H1 (cell line): ENCODE data around the gene GRIK2. TPM values are rescaled to one million over a fixed set of nuclear protein-coding genes. Genes with fewer than 3 reads are reported as not detected.

Source experiments
- CTCF ChIA-PET: fragments of 300-600 bp; sonication (Branson Sonifier 250); formaldehyde crosslinking; loops from one replicate; lab custom pipeline; 2021; ENCODE audit not compliant: partially characterized antibody; lab: Charles Lee
- POLR2A ChIA-PET: fragments of 300-600 bp; sonication (Branson Sonifier 250); formaldehyde crosslinking; loops from one replicate; lab custom pipeline; 2021; ENCODE audit warnings: inconsistent platforms; ENCODE audit not compliant: partially characterized antibody; lab: Charles Lee
- DNase-seq, 2 experiments: peaks; one replicate each; pipeline versions ENCODE4 v3.0.0 to v3.0.0-alpha.2; 2010 to 2022; ENCODE audit warnings: low spot score in 2 of 2, low read depth in 1 of 2, mixed read lengths in 1 of 2
- FAIRE-seq: peaks from 2 replicates; lab custom pipeline; 2011; peaks lifted over from hg19 to GRCh38; lab: Jason Lieb, UNC
- H2AFZ ChIP-seq: 2 replicates; pipeline ENCODE4 v1.8.1; 2012; ENCODE audit warnings: low read length, inconsistent platforms
- H2AK5ac ChIP-seq: 2 replicates; pipeline ENCODE4 v1.6.1; 2013; ENCODE audit warnings: low read depth, low read length
- H2BK120ac ChIP-seq: replicated peaks from 2 replicates; pipeline ENCODE3; 2013; ENCODE audit warnings: low read depth, low read length, inconsistent platforms
- H2BK12ac ChIP-seq: 2 replicates; pipeline ENCODE4 v1.6.1; 2013; ENCODE audit warnings: low read depth, low read length
- H2BK15ac ChIP-seq: 2 replicates; pipeline ENCODE4 v1.6.1; 2013; ENCODE audit warnings: low read length
- H2BK20ac ChIP-seq: 2 replicates; pipeline ENCODE4 v1.6.1; 2013; ENCODE audit warnings: low read length
- H2BK5ac ChIP-seq: 2 replicates; pipeline ENCODE4 v1.6.1; 2013; ENCODE audit warnings: low read depth, low read length
- H3K14ac ChIP-seq: 2 replicates; pipeline ENCODE4 v1.6.1; 2013; ENCODE audit warnings: inconsistent platforms; ENCODE audit not compliant: insufficient read length
- H3K18ac ChIP-seq: 2 replicates; pipeline ENCODE4 v1.6.1; 2013; ENCODE audit warnings: low read length; ENCODE audit errors: extremely low read depth
- H3K23ac ChIP-seq: 2 replicates; pipeline ENCODE4 v1.6.1; 2013; ENCODE audit warnings: inconsistent platforms; ENCODE audit not compliant: insufficient read length
- H3K23me2 ChIP-seq: 2 replicates; pipeline ENCODE4 v1.6.1; 2013; ENCODE audit warnings: low read depth, low read length
- H3K27ac ChIP-seq: 2 replicates; pipeline ENCODE4 v1.6.1; 2011; ENCODE audit warnings: low read depth, low read length, inconsistent platforms
- H3K27me3 ChIP-seq, 4 experiments: replicated peaks in 1 of 4; 1 replicate in 1 of 4; 2 replicates in 3 of 4; pipeline versions ENCODE4 v1.6.1 to v1.8.1; 2011 to 2013; ENCODE audit warnings: low read length in 3 of 4, mild to moderate bottlenecking in 3 of 4, inconsistent platforms in 2 of 4, mixed read lengths in 2 of 4, moderate library complexity in 1 of 4; ENCODE audit not compliant: control insufficient read depth in 3 of 4, insufficient read depth in 3 of 4; ENCODE audit errors: extremely low read depth in 1 of 4
- H3K36me3 ChIP-seq, 4 experiments: 2 replicates each; pipeline versions ENCODE4 v1.6.1 to v1.8.1; 2011 to 2013; ENCODE audit warnings: mild to moderate bottlenecking in 4 of 4, low read length in 3 of 4, moderate library complexity in 2 of 4, control low read depth in 1 of 4, inconsistent platforms in 1 of 4; ENCODE audit not compliant: insufficient read depth in 4 of 4, control insufficient read depth in 2 of 4
- H3K4ac ChIP-seq: replicated peaks from 2 replicates; pipeline ENCODE3; 2013; ENCODE audit warnings: low read length, low read depth, mixed read lengths, inconsistent platforms; ENCODE audit not compliant: insufficient read length
- H3K4me1 ChIP-seq, 4 experiments: replicated peaks in 1 of 4; 1 replicate in 1 of 4; 2 replicates in 3 of 4; pipeline versions ENCODE4 v1.6.1 to v1.8.1; 2011 to 2013; ENCODE audit warnings: low read length in 3 of 4, inconsistent platforms in 2 of 4, mixed read lengths in 1 of 4; ENCODE audit not compliant: insufficient read depth in 4 of 4, control insufficient read depth in 3 of 4
- H3K4me2 ChIP-seq, 2 experiments: 2 replicates each; pipeline versions ENCODE4 v1.6.1 to v1.8.1; 2011 to 2013; ENCODE audit warnings: low read depth in 2 of 2, low read length in 2 of 2, control low read depth in 1 of 2, inconsistent platforms in 1 of 2, mild to moderate bottlenecking in 1 of 2; ENCODE audit not compliant: insufficient read depth in 1 of 2
- H3K4me3 ChIP-seq, 4 experiments: fragments of 200-600, 300-600 bp in 1 of 4; sonication (generic), shearing (Covaris generic), sonication (Bioruptor Twin) in 1 of 4; 2 replicates each; pipeline versions ENCODE4 v1.5.1 to v1.8.1; 2011 to 2016; ENCODE audit warnings: low read length in 4 of 4, low read depth in 3 of 4, control low read depth in 2 of 4, inconsistent platforms in 2 of 4, mild to moderate bottlenecking in 2 of 4, mixed read lengths in 1 of 4, moderate library complexity in 1 of 4; ENCODE audit not compliant: insufficient read depth in 2 of 4; ENCODE audit errors: extremely low read depth in 1 of 4
- H3K56ac ChIP-seq: replicated peaks from 2 replicates; pipeline ENCODE3; 2013; ENCODE audit warnings: low read depth, mild to moderate bottlenecking, mixed read lengths, low read length, inconsistent platforms; ENCODE audit not compliant: insufficient read length
- H3K79me1 ChIP-seq: 2 replicates; pipeline ENCODE4 v1.6.1; 2013; ENCODE audit warnings: low read depth, low read length, control low read depth
- H3K79me2 ChIP-seq, 2 experiments: 2 replicates each; pipeline versions ENCODE4 v1.6.1 to v1.8.1; 2012 to 2013; ENCODE audit warnings: low read length in 2 of 2, mild to moderate bottlenecking in 2 of 2, inconsistent platforms in 1 of 2; ENCODE audit not compliant: insufficient read depth in 2 of 2, control insufficient read depth in 1 of 2
- H3K9ac ChIP-seq, 4 experiments: replicated peaks in 1 of 4; 1 replicate in 1 of 4; 2 replicates in 3 of 4; pipeline versions ENCODE4 v1.6.1 to v1.8.1; 2011 to 2013; ENCODE audit warnings: low read depth in 3 of 4, low read length in 3 of 4, control low read depth in 2 of 4, mild to moderate bottlenecking in 2 of 4, moderate library complexity in 2 of 4, inconsistent platforms in 1 of 4; ENCODE audit errors: extremely low read depth in 1 of 4
- H3K9me3 ChIP-seq, 2 experiments: 2 replicates each; pipeline versions ENCODE4 v1.6.1 to v1.8.1; 2012 to 2013; ENCODE audit warnings: mild to moderate bottlenecking in 2 of 2, moderate library complexity in 2 of 2, control low read depth in 1 of 2, inconsistent platforms in 1 of 2, low read depth in 1 of 2, low read length in 1 of 2, mixed read lengths in 1 of 2; ENCODE audit not compliant: insufficient read depth in 2 of 2
- H4K20me1 ChIP-seq, 2 experiments: replicated peaks in 1 of 2; 2 replicates each; pipeline versions ENCODE3 to v1.8.1; 2011 to 2013; ENCODE audit warnings: inconsistent platforms in 2 of 2, low read length in 2 of 2, mild to moderate bottlenecking in 1 of 2; ENCODE audit not compliant: insufficient read depth in 2 of 2, control insufficient read depth in 1 of 2
- H4K5ac ChIP-seq: 2 replicates; pipeline ENCODE4 v1.6.1; 2013; ENCODE audit warnings: low read length, low read depth, mixed read lengths, inconsistent platforms; ENCODE audit not compliant: insufficient read length
- H4K8ac ChIP-seq: 2 replicates; pipeline ENCODE4 v1.8.0; 2013; ENCODE audit warnings: mild to moderate bottlenecking, moderate library complexity, low read length, inconsistent platforms; ENCODE audit not compliant: insufficient read depth; ENCODE audit errors: extremely low read depth
- H4K91ac ChIP-seq: replicated peaks from 2 replicates; pipeline ENCODE3; 2013; ENCODE audit warnings: low read length, mixed read lengths, inconsistent platforms; ENCODE audit not compliant: insufficient read length
- CBX5 ChIP-seq: fragments of 300-800, 300-1000 bp; sonication (generic); IDR thresholded peaks from 2 replicates; pipeline ENCODE4 v1.7.1; 2016; ENCODE audit warnings: antibody characterized with exemption, low read length, low read depth
- EP300 ChIP-seq, 2 experiments: IDR thresholded peaks; 1 replicate in 1 of 2; 2 replicates in 1 of 2; pipeline ENCODE4 v1.6.1; 2011 to 2012; ENCODE audit warnings: low read depth in 2 of 2, low read length in 2 of 2, mild to moderate bottlenecking in 2 of 2, borderline replicate concordance in 1 of 2, inconsistent platforms in 1 of 2, moderate library complexity in 1 of 2
- WGBS, 2 experiments: shearing (Covaris generic) in 1 of 2; methylation state at CpG; one replicate each; pipeline versions ENCODE4 v1.1.6 to v1.1.7; 2013 to 2015; ENCODE audit warnings: low lambda C conversion rate in 2 of 2, mixed read lengths in 2 of 2, inconsistent platforms in 1 of 2, low coverage in 1 of 2, missing lambda C conversion rate in 1 of 2; ENCODE audit not compliant: insufficient replicate concordance in 2 of 2, insufficient coverage in 1 of 2, insufficient read length in 1 of 2; ENCODE audit errors: extremely low coverage in 1 of 2, missing lambda C conversion rate in 1 of 2; 5-methylcytosine and 5-hydroxymethylcytosine counted together
- polyA plus RNA-seq, 7 experiments: library from polyadenylated mRNA; depleted of rRNA in 3 of 7; stranded (reverse) in 5 of 7; unstranded in 2 of 7; fragments of >200 nt in 5 of 7; fragments of 200-250 nt in 2 of 7; gene quantifications; 1 replicate in 5 of 7; 2 replicates in 1 of 7; 4 replicates in 1 of 7; pipeline versions ENCODE4 v1.2.1 to v1.2.3, GENCODE V29; 2011 to 2013; ENCODE audit warnings: missing spikeins in 2 of 7, mixed read lengths in 2 of 7
- total RNA-seq: library from RNA; stranded (reverse); fragmentation: NEBNext Ultra II Directional; extraction: Animal tissue kit (Norgen Biotek cat#: 25700); gene quantifications from 2 replicates; pipeline ENCODE4 v1.2.1, GENCODE V29; 2021

GRIK2 gene
- total and polyA plus RNA-seq, 2 of the 8 experiments (the other 6 are each of a cell fraction or from before 2014, with no cell fraction given), result 1.8 to 2.2 TPM

- Histone ChIP-seq H3K4me3 (no peak overlapping the region), H2BK120ac (no peak overlapping the region), H2BK20ac (no peak overlapping the region), H3K27ac (no peak overlapping the region), H3K4me2 (no peak overlapping the region), H3K4ac (no peak overlapping the region), H3K79me2 (no peaks in the 10 kb centered on the region), H4K8ac (no peak overlapping the region), H3K23me2 (no peaks in the 10 kb centered on the region), H3K9me3 (no peaks in the 10 kb centered on the region), H3K14ac (no peak overlapping the region), H2BK12ac (no peak overlapping the region), H2AK5ac (no peak overlapping the region), H3K23ac (no peak overlapping the region), H4K20me1 (no peaks in the 10 kb centered on the region), H3K18ac (no peak overlapping the region), H3K4me1 (no peaks in the 10 kb centered on the region), H4K91ac (no peak overlapping the region), H3K79me1 (no peaks in the 10 kb centered on the region), H3K36me3 (no peaks in the 10 kb centered on the region), H4K5ac (no peak overlapping the region), H3K9ac (no peak overlapping the region), H3K27me3 (no peaks in the 10 kb centered on the region), H2AFZ (no peak overlapping the region; the same call in 1 of the 2 replicates), H2BK15ac (no peak overlapping the region), H3K56ac (no peak overlapping the region), H2BK5ac (no peak overlapping the region)
- 90% methylated on average over 1 of the region's 1 CpG; no CpG with 5 or more reads in 1 of the 2 experiments for WGBS, 2 experiments
- DNase-seq (no peak), FAIRE-seq (no peak)
- ChIA-PET CTCF (no interaction called here), POLR2A (no interaction called here)
- TF ChIP-seq EP300 (IDR thresholded peaks at IDR 0.05; ENCODE audit: borderline replicate concordance in 1 of 2, low read depth in 2 of 2, low read length in 2 of 2) (no peak), CBX5 (no peak)
These were observed 543.6 kb downstream of the GRIK2 start for GRCh38 chr6:101937108-101937507.
